Stimulated activated CD4-positive, alpha-beta T cell treated with anti-CD3 and anti-CD28 coated beads, Interleukin-12 subunit alpha, Interleukin-12 subunit beta, amount 100 ng/mL, for 48 hours (primary cell): ENCODE results near the gene WFDC12.

Source experiments
- DNase-seq, 3 donors: peaks; one replicate each; pipeline ENCODE4 v3.0.0-alpha.2; 2020; ENCODE audit warnings: low read depth in 2 of 3, low spot score in 1 of 3

The WFDC12 gene

GRCh38 chr20:45091366-45091765 lies 32.9 kb downstream of the WFDC12 start:
- DNase-seq: no peak

- DNase-seq: no peak
These were observed 33.8 kb downstream of the WFDC12 start for GRCh38 chr20:45090481-45090880.

- no peak for DNase-seq
These were observed 36.0 kb downstream of the WFDC12 start for GRCh38 chr20:45088247-45088646.

- no peak for DNase-seq
These were observed 36.5 kb downstream of the WFDC12 start for GRCh38 chr20:45087814-45088213.

- DNase-seq: no peak
These were observed 37.0 kb downstream of the WFDC12 start for GRCh38 chr20:45087097-45087790.

GRCh38 chr20:45085867-45086266 lies 38.4 kb downstream of the WFDC12 start:
- DNase-seq: no peak

GRCh38 chr20:45085289-45085688 lies 39.0 kb downstream of the WFDC12 start:
- no peak for DNase-seq

- DNase-seq: no peak
These were observed 41.1 kb downstream of the WFDC12 start for GRCh38 chr20:45083127-45083526.

- DNase-seq: no peak
These were observed 41.8 kb downstream of the WFDC12 start for GRCh38 chr20:45082468-45082867.

- no peak for DNase-seq
These were observed 43.2 kb downstream of the WFDC12 start for GRCh38 chr20:45080867-45081624.

- DNase-seq: no peak
These were observed 46.7 kb downstream of the WFDC12 start for GRCh38 chr20:45077559-45077958.
